ENCODE measurements around the gene MTIF2. TPM values are rescaled to one million over a fixed set of nuclear protein-coding genes. Genes with fewer than 3 reads are reported as not detected.

Gene MTIF2
- 70.0 and 72.1 TPM in 2 replicates for total RNA-seq

GRCh38 chr2:55268907-55269644, at the start of gene MTIF2:
TSS of gene MTIF2 (minus strand) at chr2:55269231. CDS start at chr2:55263858, 5,373 bp downstream.
- peak within 1 kb of the TSS; percentile 81 for H3K4me3 ChIP-seq (ENCODE audit: low read depth, low read length)
- DNase-seq (ENCODE audit: low read depth) (peak; percentile 80), FAIRE-seq (no peak)
- H3K27me3 ChIP-seq (ENCODE audit: control insufficient read depth, insufficient read depth, low read length): no peaks in the 10 kb centered on the region
- H3K36me3 ChIP-seq (ENCODE audit: control insufficient read depth, insufficient read depth, low read length): peaks cover 5% of the 10 kb centered on the region
- TF ChIP-seq, protein P1, sequence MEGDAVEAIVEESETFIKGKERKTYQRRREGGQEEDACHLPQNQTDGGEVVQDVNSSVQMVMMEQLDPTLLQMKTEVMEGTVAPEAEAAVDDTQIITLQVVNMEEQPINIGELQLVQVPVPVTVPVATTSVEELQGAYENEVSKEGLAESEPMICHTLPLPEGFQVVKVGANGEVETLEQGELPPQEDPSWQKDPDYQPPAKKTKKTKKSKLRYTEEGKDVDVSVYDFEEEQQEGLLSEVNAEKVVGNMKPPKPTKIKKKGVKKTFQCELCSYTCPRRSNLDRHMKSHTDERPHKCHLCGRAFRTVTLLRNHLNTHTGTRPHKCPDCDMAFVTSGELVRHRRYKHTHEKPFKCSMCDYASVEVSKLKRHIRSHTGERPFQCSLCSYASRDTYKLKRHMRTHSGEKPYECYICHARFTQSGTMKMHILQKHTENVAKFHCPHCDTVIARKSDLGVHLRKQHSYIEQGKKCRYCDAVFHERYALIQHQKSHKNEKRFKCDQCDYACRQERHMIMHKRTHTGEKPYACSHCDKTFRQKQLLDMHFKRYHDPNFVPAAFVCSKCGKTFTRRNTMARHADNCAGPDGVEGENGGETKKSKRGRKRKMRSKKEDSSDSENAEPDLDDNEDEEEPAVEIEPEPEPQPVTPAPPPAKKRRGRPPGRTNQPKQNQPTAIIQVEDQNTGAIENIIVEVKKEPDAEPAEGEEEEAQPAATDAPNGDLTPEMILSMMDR (IDR thresholded peaks at IDR 0.05; ENCODE audit: insufficient read depth, low read length, severe bottlenecking): peak; percentile 17

DNA sequence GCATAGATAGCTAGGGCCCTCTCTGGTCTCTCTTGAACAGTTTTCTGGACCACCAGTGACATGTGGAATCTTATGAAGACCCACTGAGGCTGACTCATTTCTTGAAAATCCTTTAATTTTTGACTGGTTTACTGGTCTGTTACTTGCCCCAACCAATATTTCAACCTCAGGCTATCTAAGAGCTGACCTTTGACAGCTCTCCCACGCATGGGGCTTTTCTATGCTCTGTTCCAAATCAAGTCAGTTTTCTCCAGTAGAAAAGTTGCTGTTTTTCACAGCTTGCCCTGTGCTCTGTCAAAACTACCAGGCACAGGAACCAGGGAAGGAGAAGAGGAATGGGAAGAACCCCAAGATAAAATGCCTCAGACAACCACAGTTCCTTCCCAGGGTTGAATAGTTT, 46.0 kb upstream of the MTIF2 start:
- H3K4me3 ChIP-seq (ENCODE audit: low read depth, low read length): no peak overlapping the region
- peaks cover 5% of the 10 kb centered on the region for H3K36me3 ChIP-seq (ENCODE audit: control insufficient read depth, insufficient read depth, low read length)
- TF ChIP-seq, protein P1 (IDR thresholded peaks at IDR 0.05; ENCODE audit: insufficient read depth, low read length, severe bottlenecking): no peak
- no peaks in the 10 kb centered on the region for H3K27me3 ChIP-seq (ENCODE audit: control insufficient read depth, insufficient read depth, low read length)
- no peak for FAIRE-seq
- no peak for DNase-seq (ENCODE audit: low read depth)

GRCh38 chr2:55311444-55311870, 42.4 kb upstream of the MTIF2 start:
- DNase-seq (ENCODE audit: low read depth) (peak; percentile 65), FAIRE-seq (no peak)
- H3K36me3 ChIP-seq (ENCODE audit: control insufficient read depth, insufficient read depth, low read length): peaks cover 3% of the 10 kb centered on the region
- no peak overlapping the region for H3K4me3 ChIP-seq (ENCODE audit: low read depth, low read length)
- TF ChIP-seq, protein P1 (IDR thresholded peaks at IDR 0.05; ENCODE audit: insufficient read depth, low read length, severe bottlenecking): peak; percentile 39
- no peaks in the 10 kb centered on the region for H3K27me3 ChIP-seq (ENCODE audit: control insufficient read depth, insufficient read depth, low read length)

- TF ChIP-seq, protein P1 (IDR thresholded peaks at IDR 0.05; ENCODE audit: insufficient read depth, low read length, severe bottlenecking): no peak
- no peak overlapping the region for H3K4me3 ChIP-seq (ENCODE audit: low read depth, low read length)
- FAIRE-seq (no peak), DNase-seq (ENCODE audit: low read depth) (peak; percentile 71)
- H3K27me3 ChIP-seq (ENCODE audit: control insufficient read depth, insufficient read depth, low read length): no peaks in the 10 kb centered on the region
- no peaks in the 10 kb centered on the region for H3K36me3 ChIP-seq (ENCODE audit: control insufficient read depth, insufficient read depth, low read length)
Observed at GRCh38 chr2:55309446-55309845, 40.4 kb upstream of the MTIF2 start.

GRCh38 chr2:55302241-55302640, 33.2 kb upstream of the MTIF2 start:
- H3K4me3 ChIP-seq (ENCODE audit: low read depth, low read length): no peak overlapping the region
- H3K36me3 ChIP-seq (ENCODE audit: control insufficient read depth, insufficient read depth, low read length): no peaks in the 10 kb centered on the region
- no peaks in the 10 kb centered on the region for H3K27me3 ChIP-seq (ENCODE audit: control insufficient read depth, insufficient read depth, low read length)
- TF ChIP-seq, protein P1 (IDR thresholded peaks at IDR 0.05; ENCODE audit: insufficient read depth, low read length, severe bottlenecking): no peak
- FAIRE-seq (no peak), DNase-seq (ENCODE audit: low read depth) (no peak)
